Gastroesophageal sphincter (tissue), 3 donors: ENCODE measurements around the gene NDUFB4.

Source experiments
- EP300 ChIP-seq: sonication (generic); formaldehyde crosslinking; IDR thresholded peaks from one replicate; pipeline ENCODE4 v1.6.1; 2017; ENCODE audit warnings: antibody characterized with exemption, mild to moderate bottlenecking
- POLR2A ChIP-seq, 2 donors: fragments of 450-650 bp; IDR thresholded peaks; one replicate each; pipeline ENCODE4 v1.6.1; 2017; ENCODE audit warnings: antibody characterized with exemption in 2 of 2, mild to moderate bottlenecking in 2 of 2, moderate library complexity in 1 of 2
- TF ChIP-seq, protein P1 (sequence below), 4 experiments: fragments of 200-600 bp in 2 of 4; fragments of 450-650 bp in 2 of 4; sonication (generic) in 1 of 4; IDR thresholded peaks; one replicate each; pipeline ENCODE4 v1.5.1; 2017 to 2019; ENCODE audit warnings: antibody characterized with exemption in 4 of 4, mild to moderate bottlenecking in 2 of 4, moderate library complexity in 2 of 4

DNA sequence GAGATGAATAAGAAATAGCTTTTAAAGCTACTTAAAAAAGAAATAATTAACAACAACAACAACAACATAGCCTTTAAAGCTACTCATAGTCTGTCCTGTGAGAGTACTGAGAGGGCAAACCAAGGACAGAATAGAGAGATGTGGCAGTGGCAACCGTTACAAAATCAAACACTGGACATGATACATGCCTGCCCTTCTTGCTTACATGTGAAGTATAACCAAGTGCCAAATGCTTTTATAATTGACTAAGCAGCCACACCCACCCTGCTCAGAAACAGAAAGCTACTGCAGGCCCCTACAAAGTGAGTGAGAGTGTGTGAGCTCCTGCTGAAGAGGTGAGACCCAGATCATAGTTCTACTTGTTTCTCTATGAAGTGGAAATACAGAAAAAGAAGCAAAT lies 38.4 kb downstream of the NDUFB4 start:
- TF ChIP-seq POLR2A (IDR thresholded peaks at IDR 0.05) (no peak), EP300 (no peak)
- TF ChIP-seq, protein P1, sequence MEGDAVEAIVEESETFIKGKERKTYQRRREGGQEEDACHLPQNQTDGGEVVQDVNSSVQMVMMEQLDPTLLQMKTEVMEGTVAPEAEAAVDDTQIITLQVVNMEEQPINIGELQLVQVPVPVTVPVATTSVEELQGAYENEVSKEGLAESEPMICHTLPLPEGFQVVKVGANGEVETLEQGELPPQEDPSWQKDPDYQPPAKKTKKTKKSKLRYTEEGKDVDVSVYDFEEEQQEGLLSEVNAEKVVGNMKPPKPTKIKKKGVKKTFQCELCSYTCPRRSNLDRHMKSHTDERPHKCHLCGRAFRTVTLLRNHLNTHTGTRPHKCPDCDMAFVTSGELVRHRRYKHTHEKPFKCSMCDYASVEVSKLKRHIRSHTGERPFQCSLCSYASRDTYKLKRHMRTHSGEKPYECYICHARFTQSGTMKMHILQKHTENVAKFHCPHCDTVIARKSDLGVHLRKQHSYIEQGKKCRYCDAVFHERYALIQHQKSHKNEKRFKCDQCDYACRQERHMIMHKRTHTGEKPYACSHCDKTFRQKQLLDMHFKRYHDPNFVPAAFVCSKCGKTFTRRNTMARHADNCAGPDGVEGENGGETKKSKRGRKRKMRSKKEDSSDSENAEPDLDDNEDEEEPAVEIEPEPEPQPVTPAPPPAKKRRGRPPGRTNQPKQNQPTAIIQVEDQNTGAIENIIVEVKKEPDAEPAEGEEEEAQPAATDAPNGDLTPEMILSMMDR (IDR thresholded peaks at IDR 0.05): no peak
